Measurements from ENCODE around the gene TP53BP2. TPM values are rescaled to one million over a fixed set of nuclear protein-coding genes. Genes with fewer than 3 reads are reported as not detected.

TP53BP2 gene
- total RNA-seq, 2 experiments from 2014 or later, result 28.3 to 34.5 TPM

DNA sequence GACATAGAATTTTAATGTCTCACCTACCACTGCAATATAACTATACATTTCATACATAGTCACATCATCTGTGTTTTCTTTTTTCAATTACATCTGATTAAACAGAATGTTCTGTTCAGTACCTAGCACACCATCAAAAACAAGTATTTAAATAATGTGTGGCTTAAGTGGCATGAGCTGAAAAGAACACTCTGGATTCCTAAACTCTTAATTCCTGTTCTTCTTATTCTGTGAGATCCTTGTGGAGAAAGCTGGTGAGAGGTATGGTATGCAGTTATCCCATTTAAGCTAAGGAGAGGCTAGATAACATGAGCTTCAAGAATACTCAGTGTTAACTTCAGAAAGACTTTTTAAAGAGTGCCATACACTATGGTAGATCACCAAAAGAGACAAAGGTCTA is 5.5 kb downstream of the TP53BP2 start:
- no peak for TF ChIP-seq CTCF (IDR thresholded peaks at IDR 0.05)
- Mint-ChIP-seq H3K4me3 (no peak overlapping the region), H3K36me3 (ENCODE audit: low read depth) (peaks cover 12% of the 10 kb centered on the region), H3K9me3 (no peaks in the 10 kb centered on the region), H3K27ac (no peak overlapping the region), H3K4me1 (ENCODE audit: low read depth) (peaks cover 47% of the 10 kb centered on the region), H3K27me3 (no peaks in the 10 kb centered on the region)
- POLR2A ChIA-PET, result no interaction called here
- ATAC-seq (no peak), DNase-seq (no peak)
- CTCF ChIA-PET, result interaction anchor here (1.0 to 1.3 kb wide), 3 partner anchors 10 to 142 kb away, joined by 3 to 4 read pairs (median 3); no protein-coding TSS in a partner anchor
- intact Hi-C loops (cut with micrococcal nuclease), result no loop called here

DNA sequence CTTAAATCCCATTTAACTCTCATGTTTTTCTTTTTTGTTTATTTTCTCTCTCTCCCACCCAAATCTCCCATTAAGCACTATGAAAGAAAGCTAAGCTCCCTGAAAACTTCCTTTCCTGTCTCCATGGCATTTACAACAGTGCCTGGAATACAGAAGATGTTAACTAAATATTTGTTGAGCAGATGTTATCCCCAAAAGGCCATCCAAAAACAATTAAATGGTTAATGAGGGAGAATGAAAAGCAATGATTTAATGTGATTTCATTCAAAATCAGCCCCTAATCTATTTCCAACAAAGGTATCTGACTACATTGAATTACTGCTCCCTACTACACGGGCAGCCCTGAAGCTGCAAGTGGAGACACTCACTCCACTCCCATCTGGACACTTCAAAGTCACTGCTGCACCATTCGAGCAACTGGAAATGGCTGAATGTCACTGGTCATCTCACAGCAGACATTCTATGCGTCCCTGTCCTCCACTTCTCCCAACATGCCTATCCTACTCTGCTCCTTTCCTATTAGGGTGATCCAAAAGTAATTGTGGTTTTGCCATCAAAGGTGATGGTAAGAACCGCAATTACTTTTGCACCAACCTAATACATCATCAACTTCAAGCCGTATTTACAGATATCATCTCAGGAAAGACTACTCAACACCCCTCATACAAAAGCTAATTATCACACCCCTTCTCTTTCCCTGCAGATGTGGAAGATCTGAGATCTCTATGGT is 7.5 kb downstream of the TP53BP2 start:
- DNase-seq (no peak), ATAC-seq (no peak)
- Mint-ChIP-seq H3K27ac (peak overlapping the region; percentile 6), H3K36me3 (ENCODE audit: low read depth) (peaks cover 4% of the 10 kb centered on the region), H3K9me3 (no peaks in the 10 kb centered on the region), H3K4me1 (ENCODE audit: low read depth) (peaks cover 39% of the 10 kb centered on the region), H3K4me3 (no peak overlapping the region), H3K27me3 (no peaks in the 10 kb centered on the region)
- POLR2A ChIA-PET, result interaction anchor here (0.6 to 6.2 kb wide), 4 partner anchors 6 to 1601 kb away, joined by 3 to 83 read pairs (median 4); partner anchors contain the start of gene TP53BP2
- intact Hi-C loops (cut with micrococcal nuclease), result loop anchor here (10.0 kb wide), 1 partner anchor 133 kb away; no protein-coding TSS in a partner anchor
- TF ChIP-seq CTCF (IDR thresholded peaks at IDR 0.05), result no peak
- CTCF ChIA-PET, result interaction anchor here (1.0 to 1.8 kb wide), 2 partner anchors 26 to 27 kb away, joined by 5 to 8 read pairs; no protein-coding TSS in a partner anchor

DNA sequence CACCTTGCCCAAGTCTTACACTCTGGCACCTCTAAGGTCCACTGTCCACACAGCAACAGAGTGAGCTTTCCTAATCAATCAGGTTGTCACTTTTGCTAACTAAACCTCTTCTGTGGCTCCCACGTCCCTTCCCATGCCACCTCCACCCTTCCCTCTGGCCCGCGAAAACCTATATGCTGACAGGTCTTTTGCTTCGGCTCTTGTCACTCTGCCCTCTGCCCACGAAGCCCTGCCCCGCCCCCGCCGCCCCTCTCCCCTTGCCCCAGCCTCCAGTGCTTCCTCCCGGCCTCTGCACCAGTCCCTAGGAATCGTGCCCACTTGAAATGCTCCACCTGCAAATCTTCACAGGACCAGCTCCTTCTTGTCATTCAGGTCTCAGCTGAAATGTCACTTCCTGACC is 8.1 kb downstream of the TP53BP2 start:
- ATAC-seq (no peak), DNase-seq (no peak)
- ChIA-PET CTCF (interaction anchor here (1.8 kb wide), 1 partner anchor 25 kb away, joined by 8 read pairs; no protein-coding TSS in a partner anchor), POLR2A (interaction anchor here (1.2 to 6.2 kb wide), 4 partner anchors 7 to 19 kb away, joined by 3 to 83 read pairs (median 6); partner anchors contain the start of gene TP53BP2)
- peaks cover 4% of the 10 kb centered on the region for H3K36me3 Mint-ChIP-seq (ENCODE audit: low read depth)
- intact Hi-C loops (cut with micrococcal nuclease), result loop anchor here (10.0 kb wide), 1 partner anchor 133 kb away; no protein-coding TSS in a partner anchor
- H3K4me1 Mint-ChIP-seq (ENCODE audit: low read depth), result peaks cover 35% of the 10 kb centered on the region
- TF ChIP-seq CTCF (IDR thresholded peaks at IDR 0.05), result no peak
- no peaks in the 10 kb centered on the region for H3K9me3 Mint-ChIP-seq
- peak overlapping the region; percentile 54 for H3K27ac Mint-ChIP-seq
- no peaks in the 10 kb centered on the region for H3K27me3 Mint-ChIP-seq
- H3K4me3 Mint-ChIP-seq, result no peak overlapping the region

- CTCF ChIA-PET, result interaction anchor here (1.8 kb wide), 1 partner anchor 25 kb away, joined by 8 read pairs; no protein-coding TSS in a partner anchor
- intact Hi-C loops (cut with micrococcal nuclease), result loop anchor here (10.0 kb wide), 1 partner anchor 132 kb away; no protein-coding TSS in a partner anchor
- no peaks in the 10 kb centered on the region for H3K27me3 Mint-ChIP-seq
Observed at GRCh38 chr1:223837206-223837605, 8.5 kb downstream of the TP53BP2 start.

More at GRCh38 chr1:223837206-223837605, 8.5 kb downstream of the TP53BP2 start:
- no peak for TF ChIP-seq CTCF (IDR thresholded peaks at IDR 0.05)
- POLR2A ChIA-PET, result interaction anchor here (0.7 to 6.2 kb wide), 4 partner anchors 8 to 18 kb away, joined by 3 to 83 read pairs (median 6); partner anchors contain the start of gene TP53BP2
- H3K27ac Mint-ChIP-seq, result no peak overlapping the region
- H3K36me3 Mint-ChIP-seq (ENCODE audit: low read depth), result peaks cover 4% of the 10 kb centered on the region
- H3K4me1 Mint-ChIP-seq (ENCODE audit: low read depth), result peaks cover 32% of the 10 kb centered on the region
- no peak overlapping the region for H3K4me3 Mint-ChIP-seq
- DNase-seq (no peak), ATAC-seq (no peak)
- no peaks in the 10 kb centered on the region for H3K9me3 Mint-ChIP-seq

All from activated CD8-positive, alpha-beta T cell treated with anti-CD3 and anti-CD28 coated beads for 36 hours (primary cell).